ENCODE results near the gene PXDC1.

GRCh38 chr6:3699231-3699630 is 52.3 kb downstream of the PXDC1 start:
- no peak for TF ChIP-seq POLR2A (IDR thresholded peaks at IDR 0.05; ENCODE audit: low read length)
- TF ChIP-seq GATA1 (IDR thresholded peaks at IDR 0.05; ENCODE audit: low read depth, low read length), result no peak
